Measurements from ENCODE around the gene SELENOS.

SELENOS gene

GRCh38 chr15:101250341-101250831 lies 26.9 kb downstream of the SELENOS start:
- H3K4me3 ChIP-seq (replicated peaks; ENCODE audit: insufficient read depth, low read length): peak overlapping the region; percentile 85
- TF ChIP-seq SPI1 (IDR thresholded peaks at IDR 0.05; ENCODE audit: borderline replicate concordance, low read depth) (no peak), GABPA (IDR thresholded peaks at IDR 0.05; ENCODE audit: low read depth) (no peak), POLR2AphosphoS5 (IDR thresholded peaks at IDR 0.05; ENCODE audit: low read depth) (no peak; the same call in 1 of the 2 replicates), CTCF (IDR thresholded peaks at IDR 0.05; ENCODE audit: insufficient read depth, low read length) (no peak)
- TF ChIP-seq, protein P1, sequence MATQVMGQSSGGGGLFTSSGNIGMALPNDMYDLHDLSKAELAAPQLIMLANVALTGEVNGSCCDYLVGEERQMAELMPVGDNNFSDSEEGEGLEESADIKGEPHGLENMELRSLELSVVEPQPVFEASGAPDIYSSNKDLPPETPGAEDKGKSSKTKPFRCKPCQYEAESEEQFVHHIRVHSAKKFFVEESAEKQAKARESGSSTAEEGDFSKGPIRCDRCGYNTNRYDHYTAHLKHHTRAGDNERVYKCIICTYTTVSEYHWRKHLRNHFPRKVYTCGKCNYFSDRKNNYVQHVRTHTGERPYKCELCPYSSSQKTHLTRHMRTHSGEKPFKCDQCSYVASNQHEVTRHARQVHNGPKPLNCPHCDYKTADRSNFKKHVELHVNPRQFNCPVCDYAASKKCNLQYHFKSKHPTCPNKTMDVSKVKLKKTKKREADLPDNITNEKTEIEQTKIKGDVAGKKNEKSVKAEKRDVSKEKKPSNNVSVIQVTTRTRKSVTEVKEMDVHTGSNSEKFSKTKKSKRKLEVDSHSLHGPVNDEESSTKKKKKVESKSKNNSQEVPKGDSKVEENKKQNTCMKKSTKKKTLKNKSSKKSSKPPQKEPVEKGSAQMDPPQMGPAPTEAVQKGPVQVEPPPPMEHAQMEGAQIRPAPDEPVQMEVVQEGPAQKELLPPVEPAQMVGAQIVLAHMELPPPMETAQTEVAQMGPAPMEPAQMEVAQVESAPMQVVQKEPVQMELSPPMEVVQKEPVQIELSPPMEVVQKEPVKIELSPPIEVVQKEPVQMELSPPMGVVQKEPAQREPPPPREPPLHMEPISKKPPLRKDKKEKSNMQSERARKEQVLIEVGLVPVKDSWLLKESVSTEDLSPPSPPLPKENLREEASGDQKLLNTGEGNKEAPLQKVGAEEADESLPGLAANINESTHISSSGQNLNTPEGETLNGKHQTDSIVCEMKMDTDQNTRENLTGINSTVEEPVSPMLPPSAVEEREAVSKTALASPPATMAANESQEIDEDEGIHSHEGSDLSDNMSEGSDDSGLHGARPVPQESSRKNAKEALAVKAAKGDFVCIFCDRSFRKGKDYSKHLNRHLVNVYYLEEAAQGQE (IDR thresholded peaks at IDR 0.05; ENCODE audit: insufficient replicate concordance, low read depth): no peak
- no peaks in the 10 kb centered on the region for H3K27me3 ChIP-seq (ENCODE audit: insufficient read depth, poor library complexity, severe bottlenecking)
- peak overlapping the region; percentile 79 for H3K27ac ChIP-seq (replicated peaks)
- DNase-seq (ENCODE audit: low read depth in 1 of 2, low spot score in 1 of 2): no peak

- Histone ChIP-seq H3K4me3 (replicated peaks; ENCODE audit: insufficient read depth, low read length) (no peak overlapping the region), H3K27ac (replicated peaks) (peak overlapping the region; percentile 31; the same call in 1 of the 2 replicates)
- no peak for TF ChIP-seq SPI1 (IDR thresholded peaks at IDR 0.05; ENCODE audit: borderline replicate concordance, low read depth)
- no peak for TF ChIP-seq GABPA (IDR thresholded peaks at IDR 0.05; ENCODE audit: low read depth)
- TF ChIP-seq POLR2AphosphoS5 (IDR thresholded peaks at IDR 0.05; ENCODE audit: low read depth): no peak
- TF ChIP-seq, protein P1 (IDR thresholded peaks at IDR 0.05; ENCODE audit: insufficient replicate concordance, low read depth): no peak
- no peak for TF ChIP-seq CTCF (IDR thresholded peaks at IDR 0.05; ENCODE audit: insufficient read depth, low read length)
These were observed 29.0 kb downstream of the SELENOS start for GRCh38 chr15:101248274-101248673.

DNA sequence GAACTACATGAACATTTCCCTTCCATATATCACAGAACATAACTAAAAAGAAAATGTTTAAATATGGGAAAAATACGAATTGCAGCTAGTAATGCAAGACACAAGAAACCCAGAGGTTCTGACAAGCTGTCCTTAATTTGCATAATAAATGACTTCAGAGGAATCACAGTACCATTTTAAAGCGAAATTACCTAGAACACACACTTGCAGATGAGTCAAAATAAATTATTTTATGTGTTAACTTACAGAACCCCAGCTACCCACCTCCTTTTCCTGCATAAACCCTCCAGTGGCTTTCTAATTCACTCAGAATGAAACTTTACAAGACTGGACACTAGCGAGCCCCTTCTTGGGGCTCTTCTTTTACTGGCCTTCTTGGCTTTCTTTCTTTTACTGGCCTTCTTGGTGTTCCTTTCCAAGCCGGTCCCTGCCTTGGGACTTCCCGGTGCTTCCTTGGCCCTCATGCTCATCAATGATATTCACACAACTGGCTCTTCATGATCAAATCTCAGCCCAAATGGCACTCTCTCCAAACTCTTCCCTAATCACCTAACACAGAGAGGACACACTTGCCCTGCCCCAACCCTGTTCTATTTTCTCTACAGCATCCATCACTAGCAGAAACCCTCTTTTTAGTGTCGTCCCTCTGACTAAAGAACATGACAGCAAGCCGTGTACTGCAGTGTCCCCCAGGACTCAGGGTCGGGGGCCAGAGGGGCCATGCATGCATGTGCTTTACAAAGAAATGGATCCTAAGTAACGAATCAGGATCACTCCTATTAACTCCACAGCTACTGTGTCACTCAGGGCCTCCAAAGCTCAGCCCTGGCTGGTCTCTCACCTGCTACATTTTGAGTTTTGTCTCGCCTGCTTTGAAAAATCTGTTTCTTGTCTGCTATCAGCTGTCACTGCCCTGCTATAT lies 30.2 kb downstream of the SELENOS start:
- Histone ChIP-seq H3K27ac (replicated peaks) (peak overlapping the region; percentile 83), H3K27me3 (ENCODE audit: insufficient read depth, poor library complexity, severe bottlenecking) (no peaks in the 10 kb centered on the region), H3K4me3 (replicated peaks; ENCODE audit: insufficient read depth, low read length) (peak overlapping the region; percentile 5)
- TF ChIP-seq, protein P1 (IDR thresholded peaks at IDR 0.05; ENCODE audit: insufficient replicate concordance, low read depth): no peak
- TF ChIP-seq SPI1 (IDR thresholded peaks at IDR 0.05; ENCODE audit: borderline replicate concordance, low read depth): no peak
- no peak for TF ChIP-seq GABPA (IDR thresholded peaks at IDR 0.05; ENCODE audit: low read depth)
- no peak for TF ChIP-seq POLR2AphosphoS5 (IDR thresholded peaks at IDR 0.05; ENCODE audit: low read depth)
- TF ChIP-seq CTCF (IDR thresholded peaks at IDR 0.05; ENCODE audit: insufficient read depth, low read length): no peak
- no peak for DNase-seq (ENCODE audit: low read depth in 1 of 2, low spot score in 1 of 2)

More at GRCh38 chr15:101248274-101248673, 29.0 kb downstream of the SELENOS start:
- DNase-seq (ENCODE audit: low read depth in 1 of 2, low spot score in 1 of 2): no peak
- H3K27me3 ChIP-seq (ENCODE audit: insufficient read depth, poor library complexity, severe bottlenecking): no peaks in the 10 kb centered on the region

Measured in HL-60 (cell line).